Skin epidermis (tissue), 12 donors: ENCODE measurements around the gene CMIP.

Experiments used
- H3K27ac ChIP-seq, 21 experiments: fragments of 200-600 bp; sonication (generic) in 11 of 21; one replicate each; pipeline ENCODE4 v1.5.0; 2020; ENCODE audit warnings: mild to moderate bottlenecking in 3 of 21, inconsistent platforms in 2 of 21, moderate library complexity in 2 of 21
- H3K4me3 ChIP-seq, 7 experiments: fragments of 200-600 bp; sonication (generic) in 2 of 7; one replicate each; pipeline ENCODE4 v1.5.0; 2020; ENCODE audit warnings: inconsistent platforms in 2 of 7, mild to moderate bottlenecking in 2 of 7, moderate library complexity in 1 of 7

The CMIP gene

DNA sequence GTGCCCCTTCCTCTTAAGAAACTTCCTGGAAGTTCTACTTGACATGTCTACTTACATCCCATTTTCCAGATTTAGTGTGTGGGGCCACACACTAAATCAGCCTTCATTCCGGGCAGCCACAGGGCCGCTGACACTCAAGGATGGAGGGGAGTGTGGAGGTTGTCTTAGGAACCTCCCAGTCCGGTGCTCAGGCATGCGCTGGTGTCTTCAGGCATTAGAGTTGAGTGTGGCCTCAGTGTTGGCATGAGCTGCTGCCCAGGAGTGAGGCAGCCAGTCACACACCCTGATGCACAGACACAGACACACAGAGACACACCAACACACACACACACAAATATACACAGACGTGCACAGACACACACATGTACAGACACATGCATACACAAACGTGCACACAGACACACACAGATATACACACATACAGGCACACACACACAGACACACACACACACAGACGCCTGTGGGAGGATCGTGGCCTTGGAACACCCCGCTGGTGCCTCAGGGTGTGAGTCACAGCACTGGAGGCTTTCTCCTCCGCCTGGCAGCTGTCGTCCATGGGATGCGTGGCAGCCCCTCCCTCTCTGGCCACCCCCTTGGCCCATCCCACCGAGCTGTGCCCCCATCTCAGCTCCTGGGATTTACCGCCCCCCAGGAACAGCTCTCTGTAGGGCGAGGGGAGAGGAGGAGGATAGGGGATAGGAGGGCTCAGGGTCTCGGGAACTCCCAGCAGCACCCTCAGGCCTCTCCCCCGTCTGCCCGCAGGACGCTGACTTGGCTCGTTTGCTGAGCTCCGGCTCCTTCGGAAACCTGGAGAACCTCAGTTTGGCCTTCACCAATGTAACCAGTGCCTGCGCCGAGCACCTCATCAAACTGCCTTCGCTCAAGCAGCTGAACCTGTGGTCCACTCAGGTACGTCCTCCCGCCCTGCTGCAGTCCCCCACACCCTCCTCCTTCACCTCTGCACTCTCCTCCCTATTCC is 258.9 kb downstream of the CMIP start:
- H3K27ac ChIP-seq: peak overlapping the region in 14 of 21 experiments; percentile 5 to 81 (median 48)
- no peak overlapping the region for H3K4me3 ChIP-seq

DNA sequence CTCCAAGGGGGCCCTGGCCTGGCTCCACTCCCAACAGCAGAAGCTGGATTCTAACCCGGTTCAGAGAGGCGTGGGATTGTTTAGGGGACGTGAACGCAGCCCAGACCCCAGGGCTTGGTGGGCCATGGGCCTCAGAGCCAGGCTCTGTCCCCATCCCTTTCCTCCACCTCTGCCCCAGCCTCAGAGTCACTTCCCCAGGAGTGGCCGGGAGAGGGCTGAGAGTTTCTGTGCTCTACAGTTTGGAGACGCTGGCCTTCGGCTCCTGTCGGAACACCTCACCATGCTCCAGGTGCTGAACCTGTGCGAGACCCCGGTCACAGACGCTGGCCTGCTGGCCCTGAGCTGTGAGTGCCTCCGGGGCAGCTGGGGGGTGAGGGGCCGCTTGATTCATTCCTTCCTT is 260.7 kb downstream of the CMIP start:
- Histone ChIP-seq H3K27ac (no peak overlapping the region), H3K4me3 (no peak overlapping the region)

DNA sequence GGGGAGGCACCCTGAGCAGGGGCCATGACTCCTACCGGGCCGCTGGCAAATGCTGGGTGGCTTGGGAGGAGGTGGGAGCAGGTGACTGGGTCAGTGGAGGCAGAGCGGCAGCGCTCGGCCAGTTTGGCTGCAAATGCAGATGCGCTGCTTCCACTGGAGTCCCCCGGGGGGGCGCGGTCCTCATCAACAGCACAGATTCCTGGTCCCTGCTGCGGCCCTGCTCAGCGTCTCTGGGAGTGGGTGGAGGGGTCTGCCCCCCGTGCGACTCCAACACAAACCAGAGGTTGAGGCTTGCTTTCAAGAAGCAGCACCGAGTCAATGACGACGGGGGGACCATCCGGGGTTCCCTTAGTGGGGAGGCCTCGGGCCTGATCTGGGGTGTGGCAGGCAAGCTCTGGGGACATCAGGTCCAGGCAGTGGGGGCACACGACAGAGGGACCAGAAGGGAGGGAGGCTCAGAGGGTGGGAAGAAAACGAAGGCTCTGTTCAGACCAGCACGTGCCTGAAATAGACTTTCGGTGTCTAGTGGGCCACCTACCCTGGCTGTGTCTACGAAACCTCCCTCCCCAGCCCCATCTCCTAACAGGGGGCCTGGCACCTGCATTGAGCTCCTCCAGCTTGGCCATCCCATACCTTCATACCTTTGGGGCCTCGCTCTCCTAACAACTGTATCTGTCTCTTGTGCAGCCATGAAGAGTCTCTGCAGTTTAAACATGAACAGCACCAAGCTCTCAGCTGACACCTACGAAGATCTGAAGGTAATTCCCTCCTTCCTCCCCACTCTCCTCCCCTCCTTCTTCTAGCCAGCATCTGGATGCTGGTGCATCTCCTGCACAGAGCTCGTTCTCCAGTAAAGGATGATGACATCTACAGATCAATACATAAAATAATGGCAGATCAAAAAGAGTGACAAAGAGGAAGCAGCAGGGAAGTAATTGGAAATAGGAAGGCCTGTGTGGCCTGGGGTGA is 262.0 kb downstream of the CMIP start:
- Histone ChIP-seq H3K4me3 (no peak overlapping the region), H3K27ac (peak overlapping the region in 9 of 21 experiments; percentile 4 to 52 (median 24))

DNA sequence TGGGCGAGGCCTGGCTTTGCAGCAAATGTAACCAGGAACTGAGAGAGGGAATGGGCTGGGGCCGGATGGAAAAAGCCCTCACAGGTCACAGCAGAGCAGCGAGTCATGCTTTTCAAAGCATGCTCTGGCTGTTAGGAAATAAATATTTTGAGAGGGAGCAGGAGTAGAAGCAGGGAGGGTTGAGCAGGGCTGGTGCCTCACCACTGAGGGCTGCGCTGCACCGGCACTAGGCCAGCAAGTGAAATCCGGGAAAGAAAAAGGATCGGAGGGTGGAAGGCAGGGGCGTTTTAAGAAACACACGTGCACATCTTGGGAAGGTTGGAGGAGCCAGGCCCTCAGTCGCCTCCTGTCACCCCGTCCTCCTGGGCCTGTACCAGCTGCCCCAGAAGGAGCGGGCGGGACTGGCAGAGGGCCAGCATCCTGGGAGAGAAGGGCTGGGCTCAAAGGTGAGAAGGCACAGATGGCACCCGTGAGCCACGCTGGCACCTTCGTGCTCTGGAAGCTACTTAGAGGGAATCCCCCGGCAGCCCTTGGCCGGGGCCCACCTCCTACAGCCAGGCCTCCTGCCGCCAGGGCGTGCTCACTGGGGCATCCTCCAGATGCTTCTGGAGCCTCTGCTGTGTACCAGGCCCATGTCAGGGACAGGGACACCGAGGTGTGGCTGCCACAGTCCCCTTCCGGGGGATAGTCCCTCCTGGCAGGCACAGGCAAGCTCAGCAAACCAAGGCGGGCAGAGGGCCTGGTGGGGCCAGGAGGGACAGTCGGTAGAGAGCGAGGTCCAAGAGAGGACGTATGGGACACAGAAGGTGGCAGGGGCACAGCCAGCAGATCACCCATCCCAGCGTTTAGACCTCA is 263.0 kb downstream of the CMIP start:
- Histone ChIP-seq H3K4me3 (no peak overlapping the region), H3K27ac (peak overlapping the region in 16 of 21 experiments; percentile 2 to 64 (median 36))

DNA sequence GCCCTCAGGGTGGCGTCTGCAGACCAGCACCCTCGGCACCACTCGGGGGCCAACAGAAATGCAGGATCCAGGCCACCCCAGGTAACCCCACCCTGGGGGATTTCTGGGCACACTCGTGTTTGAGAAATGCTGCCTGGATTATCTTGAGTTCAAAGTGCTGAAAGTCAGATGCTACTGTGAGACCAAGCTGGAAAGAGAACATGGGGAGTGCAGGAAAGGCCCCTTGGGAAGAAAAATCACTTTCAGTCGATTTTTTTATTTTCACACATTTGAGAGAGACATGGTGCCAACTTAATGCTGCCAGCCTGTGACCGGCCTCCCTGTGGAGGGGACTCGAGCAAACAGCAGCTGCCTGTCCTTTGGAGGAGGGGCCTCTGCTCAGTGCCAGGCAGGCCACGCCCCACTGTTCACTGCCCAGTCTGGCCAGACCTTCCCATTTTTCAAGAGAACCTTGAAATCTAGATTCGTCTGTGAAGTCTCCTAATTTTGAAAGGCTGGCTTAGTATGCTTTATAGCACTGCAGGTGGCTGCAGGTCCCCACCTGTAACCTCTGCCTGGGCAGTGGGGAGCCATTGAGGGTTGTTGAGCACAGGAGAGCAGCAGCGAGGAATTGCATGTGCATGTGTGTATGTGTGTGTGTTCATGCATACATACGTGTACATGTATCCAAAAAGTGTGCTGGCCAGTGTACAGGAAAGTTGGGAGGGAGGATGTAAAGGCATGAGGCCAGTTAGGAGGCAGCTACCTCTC is 263.8 kb downstream of the CMIP start:
- Histone ChIP-seq H3K27ac (peak overlapping the region in 15 of 21 experiments; percentile 2 to 64 (median 45)), H3K4me3 (no peak overlapping the region)

GRCh38 chr16:81709016-81709900 is 264.6 kb downstream of the CMIP start:
- H3K27ac ChIP-seq: peak overlapping the region in 6 of 21 experiments; percentile 6 to 64 (median 49)

DNA sequence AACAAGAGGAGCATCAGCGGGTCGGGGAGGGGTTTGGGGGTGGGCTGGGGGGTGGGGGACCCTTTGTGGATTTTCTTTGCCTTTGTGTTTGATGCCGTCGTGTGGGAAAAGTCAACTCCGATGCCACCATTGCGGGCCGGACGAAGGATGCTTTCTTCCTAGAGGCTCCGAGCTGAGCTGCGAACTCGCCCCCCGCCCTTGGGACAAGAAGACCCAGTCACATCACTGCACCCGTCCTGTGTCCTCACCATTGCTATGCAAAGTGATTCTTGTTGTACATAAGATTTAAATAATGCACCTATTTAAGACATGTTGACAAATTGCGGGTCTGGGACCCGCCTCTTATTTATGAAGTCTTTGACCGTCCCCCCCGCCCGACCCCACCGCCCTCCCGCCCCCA is 265.4 kb downstream of the CMIP start:
- Histone ChIP-seq H3K27ac (peak overlapping the region in 3 of 21 experiments; percentile 6 to 77 (median 46)), H3K4me3 (no peak overlapping the region)

More at GRCh38 chr16:81709016-81709900, 264.6 kb downstream of the CMIP start:
- H3K4me3 ChIP-seq: no peak overlapping the region

DNA sequence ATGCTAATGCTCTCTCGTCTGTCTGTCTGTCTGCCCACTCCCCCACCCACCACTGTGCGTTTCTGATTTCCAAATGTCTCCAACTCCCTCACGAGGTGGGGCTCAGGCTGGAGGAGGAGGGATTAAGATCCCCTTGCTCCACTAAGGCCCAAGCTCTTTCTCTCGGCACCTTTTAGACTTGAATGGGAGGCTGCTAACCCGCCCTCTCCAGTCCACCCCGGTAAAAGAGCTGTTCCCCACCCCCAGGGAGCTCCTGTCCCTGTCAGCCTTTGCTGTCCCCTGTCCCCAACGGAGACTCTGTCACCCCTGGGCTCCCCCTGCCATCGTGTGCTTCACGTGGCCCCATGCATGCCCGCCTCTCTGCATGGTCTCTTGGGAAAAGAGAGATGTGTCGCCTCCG is 266.0 kb downstream of the CMIP start:
- Histone ChIP-seq H3K4me3 (no peak overlapping the region), H3K27ac (peak overlapping the region in 15 of 21 experiments; percentile 3 to 77 (median 49))

- Histone ChIP-seq H3K4me3 (no peak overlapping the region), H3K27ac (peak overlapping the region in 16 of 21 experiments; percentile 0 to 67 (median 42))
Measured at GRCh38 chr16:81711657-81712319, 267.2 kb downstream of the CMIP start.

GRCh38 chr16:81712681-81713080 is 268.1 kb downstream of the CMIP start:
- peak overlapping the region in 5 of 21 experiments; percentile 2 to 63 (median 41) for H3K27ac ChIP-seq

GRCh38 chr16:81713295-81713772 is 268.7 kb downstream of the CMIP start:
- Histone ChIP-seq H3K4me3 (no peak overlapping the region), H3K27ac (peak overlapping the region in 1 of 21 experiments; percentile 2)

More at GRCh38 chr16:81712681-81713080, 268.1 kb downstream of the CMIP start:
- H3K4me3 ChIP-seq: no peak overlapping the region

GRCh38 chr16:81713796-81714195 is 269.2 kb downstream of the CMIP start:
- Histone ChIP-seq H3K4me3 (no peak overlapping the region), H3K27ac (no peak overlapping the region)

DNA sequence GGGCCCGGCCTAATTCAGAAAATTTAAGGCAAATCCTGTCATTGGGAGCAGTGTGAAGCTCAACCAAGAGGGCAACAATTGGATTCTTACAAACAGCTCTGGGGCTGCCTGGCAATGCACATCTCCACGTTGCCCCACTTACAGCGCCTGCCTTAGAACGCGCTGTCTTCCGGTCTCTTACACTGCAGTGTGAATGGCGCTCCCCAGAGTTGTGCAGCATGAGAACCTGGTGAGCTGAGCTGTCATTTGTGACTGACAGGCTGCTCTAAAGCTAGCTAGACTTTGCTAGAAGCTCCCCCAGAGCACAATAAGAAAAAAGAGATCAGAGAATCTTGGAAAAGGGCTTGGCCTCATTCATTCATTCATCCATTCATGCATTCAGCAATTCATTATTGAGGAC is 270.0 kb downstream of the CMIP start:
- Histone ChIP-seq H3K4me3 (no peak overlapping the region), H3K27ac (peak overlapping the region in 2 of 21 experiments; percentile 29 to 89)

DNA sequence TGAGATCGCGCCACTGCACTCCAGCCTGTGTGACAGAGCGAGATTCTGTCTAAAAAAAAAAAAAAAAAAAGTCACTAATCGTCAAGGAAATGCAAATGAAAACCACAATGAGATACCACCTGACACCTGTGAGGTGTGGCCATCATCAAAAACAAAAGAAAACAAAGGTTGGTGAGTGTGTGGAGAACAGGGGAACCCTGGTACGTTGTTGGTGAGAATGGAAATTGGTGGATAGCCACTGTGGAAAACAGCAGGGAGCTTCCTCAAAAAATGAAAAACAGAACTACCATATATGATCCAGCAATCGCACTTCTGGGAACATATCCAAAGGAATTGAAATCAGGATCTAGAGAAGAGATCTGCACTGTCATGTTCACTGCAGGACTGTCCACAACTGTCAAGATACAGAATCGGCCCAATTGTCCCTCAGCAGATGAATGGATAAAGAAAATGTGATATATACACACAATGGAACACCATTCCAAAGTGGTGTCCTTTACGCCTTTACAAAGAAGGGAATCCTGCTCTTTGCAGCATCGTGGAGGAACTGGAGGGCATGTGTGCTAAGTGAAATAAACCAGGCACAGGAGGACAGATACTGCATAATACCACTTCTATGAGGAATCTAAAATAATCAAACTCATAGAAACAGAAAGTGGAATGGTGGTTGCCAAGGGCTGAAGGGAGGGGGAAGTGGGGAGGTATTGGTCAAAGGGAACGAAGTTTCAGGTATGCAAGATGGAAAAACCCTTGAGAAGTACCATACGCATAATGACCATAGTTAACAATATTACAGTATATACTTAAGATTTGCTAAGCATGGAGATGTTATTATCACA is 271.0 kb downstream of the CMIP start:
- Histone ChIP-seq H3K27ac (peak overlapping the region in 8 of 21 experiments; percentile 0 to 89 (median 31)), H3K4me3 (no peak overlapping the region)

DNA sequence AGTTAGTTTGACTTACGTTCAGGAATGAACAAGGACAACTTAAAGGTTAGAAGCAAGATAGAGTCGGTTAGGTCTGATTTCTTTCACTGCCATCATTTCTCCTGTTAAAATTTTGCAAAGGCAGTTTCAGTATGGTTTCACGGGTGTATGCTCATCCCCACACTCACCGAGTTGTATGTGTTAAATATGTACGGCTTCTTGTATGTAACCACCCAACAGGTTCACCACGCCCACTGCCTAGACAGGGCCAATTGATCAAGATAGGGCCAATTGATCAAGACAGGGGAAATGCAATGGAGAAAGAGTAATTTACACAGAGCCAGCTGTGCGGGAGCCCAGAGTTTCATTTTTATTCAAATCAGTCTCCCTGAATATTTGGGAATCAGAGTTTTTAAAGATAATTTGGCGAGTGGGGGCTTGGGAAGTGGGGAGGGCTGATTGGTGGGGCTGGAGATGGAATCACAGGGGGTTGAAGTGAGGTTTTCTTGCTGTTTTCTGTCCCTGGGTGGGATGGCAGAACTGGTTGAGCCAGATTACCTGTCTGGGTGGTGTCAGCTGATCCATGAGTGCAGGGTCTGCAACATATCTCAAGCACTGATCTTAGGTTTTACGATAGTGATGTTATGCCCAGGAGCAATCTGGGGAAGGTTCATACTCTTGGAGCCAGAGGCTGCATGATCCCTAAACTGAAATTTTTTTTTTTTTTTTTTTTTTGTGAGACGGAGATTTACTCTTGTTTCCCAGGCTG is 272.0 kb downstream of the CMIP start:
- peak overlapping the region in 3 of 21 experiments; percentile 43 to 89 (median 63) for H3K27ac ChIP-seq
- no peak overlapping the region for H3K4me3 ChIP-seq
